ENCODE data around the gene CRHR2.

DNA sequence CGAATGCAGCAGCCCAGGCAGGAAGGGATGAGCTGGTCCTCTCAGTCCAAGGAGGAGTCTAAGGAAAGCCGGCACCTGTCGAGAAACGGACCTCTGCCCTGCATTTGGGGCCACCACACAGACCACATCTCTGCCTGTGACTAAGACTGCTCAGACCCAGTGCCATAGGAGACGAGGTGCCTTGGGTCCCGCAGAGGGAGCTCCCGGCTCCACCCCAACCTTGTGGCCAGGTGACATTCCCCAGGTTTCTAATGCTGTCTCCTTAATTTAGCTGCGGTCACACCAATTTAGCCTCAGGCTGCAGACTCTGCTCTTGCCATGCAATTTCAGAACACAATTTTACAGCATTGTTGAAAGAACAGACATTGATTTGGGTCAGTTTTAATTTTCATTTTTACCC lies 22.8 kb upstream of the CRHR2 start:
- TF ChIP-seq, protein P1, sequence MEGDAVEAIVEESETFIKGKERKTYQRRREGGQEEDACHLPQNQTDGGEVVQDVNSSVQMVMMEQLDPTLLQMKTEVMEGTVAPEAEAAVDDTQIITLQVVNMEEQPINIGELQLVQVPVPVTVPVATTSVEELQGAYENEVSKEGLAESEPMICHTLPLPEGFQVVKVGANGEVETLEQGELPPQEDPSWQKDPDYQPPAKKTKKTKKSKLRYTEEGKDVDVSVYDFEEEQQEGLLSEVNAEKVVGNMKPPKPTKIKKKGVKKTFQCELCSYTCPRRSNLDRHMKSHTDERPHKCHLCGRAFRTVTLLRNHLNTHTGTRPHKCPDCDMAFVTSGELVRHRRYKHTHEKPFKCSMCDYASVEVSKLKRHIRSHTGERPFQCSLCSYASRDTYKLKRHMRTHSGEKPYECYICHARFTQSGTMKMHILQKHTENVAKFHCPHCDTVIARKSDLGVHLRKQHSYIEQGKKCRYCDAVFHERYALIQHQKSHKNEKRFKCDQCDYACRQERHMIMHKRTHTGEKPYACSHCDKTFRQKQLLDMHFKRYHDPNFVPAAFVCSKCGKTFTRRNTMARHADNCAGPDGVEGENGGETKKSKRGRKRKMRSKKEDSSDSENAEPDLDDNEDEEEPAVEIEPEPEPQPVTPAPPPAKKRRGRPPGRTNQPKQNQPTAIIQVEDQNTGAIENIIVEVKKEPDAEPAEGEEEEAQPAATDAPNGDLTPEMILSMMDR (IDR thresholded peaks at IDR 0.05) = no peak
- TF ChIP-seq, protein P2, sequence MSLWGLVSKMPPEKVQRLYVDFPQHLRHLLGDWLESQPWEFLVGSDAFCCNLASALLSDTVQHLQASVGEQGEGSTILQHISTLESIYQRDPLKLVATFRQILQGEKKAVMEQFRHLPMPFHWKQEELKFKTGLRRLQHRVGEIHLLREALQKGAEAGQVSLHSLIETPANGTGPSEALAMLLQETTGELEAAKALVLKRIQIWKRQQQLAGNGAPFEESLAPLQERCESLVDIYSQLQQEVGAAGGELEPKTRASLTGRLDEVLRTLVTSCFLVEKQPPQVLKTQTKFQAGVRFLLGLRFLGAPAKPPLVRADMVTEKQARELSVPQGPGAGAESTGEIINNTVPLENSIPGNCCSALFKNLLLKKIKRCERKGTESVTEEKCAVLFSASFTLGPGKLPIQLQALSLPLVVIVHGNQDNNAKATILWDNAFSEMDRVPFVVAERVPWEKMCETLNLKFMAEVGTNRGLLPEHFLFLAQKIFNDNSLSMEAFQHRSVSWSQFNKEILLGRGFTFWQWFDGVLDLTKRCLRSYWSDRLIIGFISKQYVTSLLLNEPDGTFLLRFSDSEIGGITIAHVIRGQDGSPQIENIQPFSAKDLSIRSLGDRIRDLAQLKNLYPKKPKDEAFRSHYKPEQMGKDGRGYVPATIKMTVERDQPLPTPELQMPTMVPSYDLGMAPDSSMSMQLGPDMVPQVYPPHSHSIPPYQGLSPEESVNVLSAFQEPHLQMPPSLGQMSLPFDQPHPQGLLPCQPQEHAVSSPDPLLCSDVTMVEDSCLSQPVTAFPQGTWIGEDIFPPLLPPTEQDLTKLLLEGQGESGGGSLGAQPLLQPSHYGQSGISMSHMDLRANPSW (CRISPR knock-in tag; conservative IDR thresholded peaks at IDR 0.05; ENCODE audit: low read depth) = no peak
- TF ChIP-seq, protein P3, sequence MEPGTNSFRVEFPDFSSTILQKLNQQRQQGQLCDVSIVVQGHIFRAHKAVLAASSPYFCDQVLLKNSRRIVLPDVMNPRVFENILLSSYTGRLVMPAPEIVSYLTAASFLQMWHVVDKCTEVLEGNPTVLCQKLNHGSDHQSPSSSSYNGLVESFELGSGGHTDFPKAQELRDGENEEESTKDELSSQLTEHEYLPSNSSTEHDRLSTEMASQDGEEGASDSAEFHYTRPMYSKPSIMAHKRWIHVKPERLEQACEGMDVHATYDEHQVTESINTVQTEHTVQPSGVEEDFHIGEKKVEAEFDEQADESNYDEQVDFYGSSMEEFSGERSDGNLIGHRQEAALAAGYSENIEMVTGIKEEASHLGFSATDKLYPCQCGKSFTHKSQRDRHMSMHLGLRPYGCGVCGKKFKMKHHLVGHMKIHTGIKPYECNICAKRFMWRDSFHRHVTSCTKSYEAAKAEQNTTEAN (CRISPR knock-in tag; IDR thresholded peaks at IDR 0.05) = no peak
- TF ChIP-seq ESRRA (CRISPR knock-in tag; IDR thresholded peaks at IDR 0.05; ENCODE audit: borderline replicate concordance) = no peak
